ENCODE results near the gene CCDC18.
"Not testable (repeated sequence)": the region's sequence is repeated elsewhere in the genome, so short reads cannot be mapped to it uniquely, and the experiment has no call there.

Gene CCDC18

GRCh38 chr1:93172778-93173177, 7.7 kb upstream of the CCDC18 start:
- no peak for DNase-seq

DNA sequence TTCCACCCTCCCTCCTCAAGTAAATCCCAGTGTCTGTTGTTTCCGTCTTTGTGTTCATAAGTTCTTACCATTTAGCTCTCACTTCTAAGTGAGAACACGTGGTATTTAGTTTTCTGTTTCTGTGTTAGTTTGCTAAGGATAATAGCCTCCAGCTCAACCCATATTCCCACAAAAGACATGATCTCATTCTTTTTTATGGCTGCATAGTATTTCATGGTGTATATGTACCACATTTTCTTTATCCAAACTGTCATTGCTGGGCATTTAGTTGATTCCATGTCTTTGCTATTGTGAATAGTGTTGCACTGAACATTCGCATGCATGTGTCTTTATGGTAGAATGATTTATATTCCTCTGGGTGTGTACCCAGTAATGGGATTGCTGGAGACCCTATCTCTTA, 5.9 kb upstream of the CCDC18 start:
- DNase-seq: not testable (repeated sequence)

- DNase-seq: no peak
These were observed 2.5 kb upstream of the CCDC18 start for GRCh38 chr1:93177991-93178390.

GRCh38 chr1:93178418-93178817, 2.1 kb upstream of the CCDC18 start:
- no peak for DNase-seq

DNA sequence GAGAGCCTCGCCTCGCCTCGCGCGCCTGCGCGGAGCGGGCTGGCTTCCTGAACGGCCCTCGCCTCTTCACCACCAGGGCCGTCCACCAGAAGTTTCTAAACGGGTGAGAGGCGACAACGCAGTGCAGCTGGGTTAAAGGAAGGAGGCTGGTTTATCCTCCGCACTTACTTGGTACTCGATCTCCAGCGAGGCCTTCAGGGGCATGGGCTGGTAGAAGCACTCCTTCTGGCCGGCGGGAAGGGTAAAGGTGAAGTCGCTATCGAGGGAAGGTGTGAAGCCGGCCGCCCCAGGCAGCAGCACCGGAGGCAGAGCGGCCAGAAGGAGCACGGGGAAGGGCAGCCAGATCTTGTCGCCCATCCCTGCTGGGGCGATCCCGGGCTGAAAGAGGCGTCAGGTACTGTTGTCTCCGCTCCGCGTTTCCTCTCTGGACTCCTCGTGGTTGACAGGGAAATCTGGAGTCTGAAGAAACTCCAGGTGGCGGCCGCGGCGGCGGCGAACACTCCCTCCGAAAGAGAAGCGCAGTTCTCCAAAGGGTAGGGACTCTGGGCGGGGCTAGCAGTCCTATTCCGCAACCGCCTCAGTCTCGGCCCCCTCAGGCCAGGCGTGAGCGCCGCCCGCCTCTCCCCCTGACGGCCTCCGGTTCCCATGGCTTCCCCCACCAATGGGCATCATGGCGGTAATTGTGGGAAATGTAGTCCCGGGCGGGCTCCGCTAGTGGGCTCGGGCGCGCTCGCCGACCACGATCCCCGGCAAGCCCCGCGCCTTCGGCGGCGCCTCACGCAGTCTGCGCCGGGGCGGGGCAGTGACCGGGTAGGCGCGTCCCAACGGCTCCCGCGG, 420 bp upstream of the CCDC18 start, which contains the start of gene TMED5:
TSS of gene TMED5 (minus strand) at position 528 of the 837 bp plus-strand sequence. CDS start at position 357, 171 bp downstream.
- peak; percentile 97 for DNase-seq

GRCh38 chr1:93186667-93187066, 6.1 kb downstream of the CCDC18 start:
- DNase-seq: no peak

GRCh38 chr1:93190432-93190831, 9.9 kb downstream of the CCDC18 start:
- DNase-seq: no peak

DNA sequence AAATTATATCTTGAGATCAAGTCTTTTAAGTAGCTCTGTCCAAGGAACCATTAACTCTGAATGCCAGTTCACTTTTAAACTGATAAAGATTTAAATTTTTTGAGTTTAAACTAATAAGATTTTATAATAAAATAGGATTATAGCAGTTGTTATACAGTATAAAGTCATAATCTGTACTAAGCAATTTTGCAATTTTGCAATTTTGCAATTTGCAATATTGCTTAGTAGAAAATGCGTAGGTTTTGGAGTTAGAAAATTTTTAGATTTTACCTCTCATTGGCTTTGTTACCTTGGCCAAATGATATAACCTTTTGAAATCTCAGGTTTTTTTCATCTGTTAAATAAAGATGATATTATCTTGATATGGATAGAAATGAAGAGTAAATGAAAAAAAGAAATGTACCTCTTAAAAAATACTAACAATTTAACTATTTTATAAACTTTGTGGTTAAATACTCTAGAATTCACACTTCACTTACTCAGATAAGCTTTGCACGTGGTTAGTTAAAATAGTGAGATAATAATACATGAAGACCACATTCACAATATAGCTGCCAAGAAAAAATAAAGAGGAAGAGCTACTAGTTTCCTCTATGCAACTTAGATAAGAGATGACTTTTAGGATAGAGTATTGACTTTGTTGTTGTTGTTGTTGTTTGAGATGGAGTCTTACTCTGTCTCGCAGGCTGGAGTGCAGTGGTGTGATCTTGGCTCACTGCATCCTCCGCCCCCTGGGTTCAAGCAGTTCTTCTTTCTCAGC, 13.9 kb downstream of the CCDC18 start:
- no peak for DNase-seq

DNA sequence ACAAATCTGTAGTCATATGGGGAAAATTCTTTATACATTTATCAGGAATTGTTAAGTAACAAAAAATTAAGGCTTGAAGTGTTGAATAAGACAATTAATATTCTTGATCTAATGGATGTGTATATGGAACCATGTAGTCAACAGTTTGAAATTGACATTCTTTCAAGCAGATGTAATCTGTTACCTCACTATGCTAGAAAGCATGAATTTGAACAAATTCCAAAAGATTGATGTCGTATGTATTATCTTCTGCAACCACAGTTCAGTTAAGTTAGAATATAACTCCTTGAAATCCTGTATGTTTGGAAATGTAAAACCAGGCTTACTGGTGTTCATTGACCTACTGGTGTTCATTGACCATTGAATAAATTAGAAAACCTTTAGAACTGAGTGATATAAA, 16.1 kb downstream of the CCDC18 start:
- no peak for DNase-seq

DNA sequence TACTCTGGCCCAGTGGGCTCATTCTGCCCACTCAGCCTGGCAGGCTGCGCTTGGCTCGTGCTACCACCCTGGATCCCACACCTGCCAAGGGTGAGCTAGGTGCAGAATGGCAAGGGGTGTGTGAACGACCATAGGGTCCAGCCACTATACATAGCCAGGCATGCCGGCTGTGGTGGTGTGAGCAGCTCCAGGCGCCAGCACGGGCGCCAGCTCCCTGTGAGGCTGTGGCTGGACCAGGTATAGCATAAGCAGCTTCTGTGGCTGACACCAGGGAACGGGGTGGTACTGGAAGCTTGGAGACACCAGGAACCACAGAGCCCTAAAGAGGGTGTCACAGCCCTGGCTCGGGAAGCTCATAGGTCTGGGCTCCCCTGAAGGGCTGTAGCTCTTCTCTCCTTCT, 18.6 kb downstream of the CCDC18 start:
- DNase-seq: no peak

GRCh38 chr1:93200086-93200620, 19.6 kb downstream of the CCDC18 start:
- no peak for DNase-seq

- DNase-seq: no peak
These were observed 20.2 kb downstream of the CCDC18 start for GRCh38 chr1:93200714-93201113.

GRCh38 chr1:93205892-93206566, 25.5 kb downstream of the CCDC18 start:
- no peak for DNase-seq

DNA sequence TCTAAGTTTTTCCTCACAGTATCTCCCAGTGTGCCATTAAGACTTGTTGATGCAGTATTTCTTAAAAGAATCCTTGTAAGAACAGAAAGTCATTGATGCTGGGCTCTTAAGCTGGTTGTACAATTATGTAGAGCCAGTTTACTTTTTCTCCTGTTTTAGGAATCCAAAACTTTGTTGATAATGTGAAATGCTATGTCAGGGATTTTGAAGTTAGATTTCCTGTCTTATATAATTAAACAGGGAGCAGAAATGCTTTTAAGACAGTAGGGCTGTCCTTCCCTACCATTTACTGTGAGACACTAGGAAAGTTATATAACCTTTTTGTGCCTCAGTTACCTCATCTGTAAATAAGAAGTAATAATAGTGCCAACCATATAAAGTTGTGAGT, 26.0 kb downstream of the CCDC18 start:
- no peak for DNase-seq

DNA sequence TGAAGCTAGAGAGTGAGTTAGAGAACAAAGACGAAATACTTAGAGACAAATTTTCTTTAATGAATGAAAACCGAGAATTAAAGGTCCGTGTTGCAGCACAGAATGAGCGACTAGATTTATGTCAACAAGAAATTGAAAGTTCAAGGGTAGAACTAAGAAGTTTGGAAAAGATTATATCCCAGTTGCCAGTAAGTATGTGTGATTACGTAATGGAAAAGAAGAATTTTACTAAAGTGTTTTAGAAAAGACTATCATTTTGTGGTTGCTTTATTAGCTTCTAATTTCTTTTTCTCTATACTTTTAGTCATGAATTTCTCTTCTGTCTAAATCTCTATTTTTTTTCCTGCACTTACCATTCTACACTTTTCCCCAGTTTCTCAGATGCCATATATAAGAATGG, 26.7 kb downstream of the CCDC18 start:
- DNase-seq: no peak

- no peak for DNase-seq
These were observed 34.8 kb downstream of the CCDC18 start for GRCh38 chr1:93215322-93215721.

DNA sequence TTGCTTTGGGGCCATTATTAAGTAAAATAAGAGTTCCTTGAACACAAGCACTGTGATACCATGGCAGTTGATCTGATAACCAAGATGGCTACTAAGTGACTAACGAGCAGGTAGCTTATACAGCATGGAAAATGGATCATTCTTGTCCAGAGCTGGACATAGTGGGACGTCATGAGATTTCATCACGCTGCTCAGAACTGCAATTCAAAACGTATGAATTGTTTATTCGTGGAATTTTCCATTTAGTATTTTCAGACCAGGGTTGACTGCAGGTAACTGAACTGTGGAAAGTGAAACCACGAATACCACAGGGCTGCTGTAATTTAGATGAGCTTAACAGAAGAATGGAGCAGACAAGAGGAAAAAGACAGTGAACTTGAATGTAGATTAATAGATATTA, 38.9 kb downstream of the CCDC18 start:
- DNase-seq: no peak

DNA sequence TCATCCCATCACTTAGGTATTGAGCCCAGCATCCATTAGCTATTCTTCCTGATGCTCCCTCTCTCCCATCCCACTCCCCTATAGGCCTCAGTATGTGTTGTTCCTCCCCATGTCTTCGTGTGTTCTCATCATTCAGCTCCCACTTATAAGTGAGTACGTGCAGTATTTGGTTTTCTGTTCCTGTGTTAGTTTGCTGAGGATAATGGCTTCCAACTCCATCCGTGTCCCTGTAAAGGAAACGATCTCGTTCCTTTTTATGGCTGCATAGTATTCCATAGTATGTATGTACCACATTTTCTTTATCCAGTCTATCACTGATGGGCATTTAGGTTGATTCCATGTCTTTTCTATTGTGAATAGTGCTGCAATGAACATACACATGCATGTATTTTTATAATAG, 40.2 kb downstream of the CCDC18 start:
- not testable (repeated sequence) for DNase-seq

GRCh38 chr1:93221913-93222312, 41.4 kb downstream of the CCDC18 start:
- no peak for DNase-seq

- DNase-seq: no peak
These were observed 42.6 kb downstream of the CCDC18 start for GRCh38 chr1:93223023-93223675.

DNA sequence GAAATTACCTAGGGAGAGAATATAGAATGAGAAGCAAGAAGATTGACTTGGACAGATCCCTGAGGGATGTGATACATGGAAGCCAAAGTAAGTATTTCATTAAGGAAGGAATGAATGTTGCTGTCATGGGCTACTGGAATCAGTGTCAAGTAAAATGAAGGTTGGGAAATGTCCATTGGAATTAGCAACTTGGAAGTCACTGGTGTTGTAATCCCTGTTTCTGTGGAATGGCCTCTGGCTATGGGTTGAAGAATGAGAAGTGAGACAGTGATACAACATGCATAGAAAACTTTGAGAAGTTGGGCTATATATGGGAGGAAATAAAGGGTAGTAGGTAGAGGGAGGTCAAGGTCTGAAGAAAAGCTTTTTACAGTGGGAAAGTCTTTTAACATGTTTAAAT, 54.7 kb downstream of the CCDC18 start:
- DNase-seq: no peak

DNA sequence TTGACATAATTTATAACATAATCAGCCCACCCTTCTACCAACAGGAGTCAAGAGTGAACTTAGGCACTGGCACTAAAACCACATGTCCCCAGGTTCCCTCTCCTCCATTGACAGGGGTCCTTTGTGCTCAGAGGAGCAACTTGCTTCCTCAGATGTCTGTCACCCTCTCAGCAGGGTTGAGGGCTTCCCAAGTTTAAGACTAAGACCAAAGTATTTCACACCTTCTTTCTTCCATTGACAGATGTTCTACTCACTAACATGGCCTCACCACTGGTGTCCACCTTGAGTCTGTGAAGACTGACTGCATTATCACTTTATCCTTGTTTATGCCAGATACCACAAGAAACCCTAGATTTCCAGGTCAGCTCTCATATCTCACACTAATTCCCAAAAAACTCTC, 56.5 kb downstream of the CCDC18 start:
- no peak for DNase-seq

DNA sequence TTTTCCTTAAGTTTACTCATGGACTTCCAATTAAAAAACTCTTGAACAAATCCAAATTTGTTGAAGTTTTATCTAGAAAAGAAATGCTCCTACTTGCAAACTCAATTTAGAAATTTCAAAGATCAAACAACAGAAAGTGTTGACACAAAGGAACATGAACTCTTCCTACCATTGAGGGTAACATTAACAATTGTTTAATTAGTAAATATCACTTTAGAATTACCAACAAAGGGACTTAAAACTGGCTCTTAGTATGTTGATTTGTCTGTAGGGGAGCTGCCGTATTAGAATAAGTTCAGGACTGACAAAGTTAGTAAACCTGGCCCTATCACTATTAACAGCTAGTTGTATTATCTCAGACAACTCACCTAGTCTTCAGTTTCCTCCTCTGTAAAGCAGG, 57.9 kb downstream of the CCDC18 start:
- DNase-seq: no peak

All from CD4-positive, alpha-beta T cell treated with Interleukin-15 for 1 hour (primary cell).